ENCODE results near the gene SHISAL1.
"Not testable (repeated sequence)": the region's sequence is repeated elsewhere in the genome, so short reads cannot be mapped to it uniquely, and the experiment has no call there.

SHISAL1 gene

DNA sequence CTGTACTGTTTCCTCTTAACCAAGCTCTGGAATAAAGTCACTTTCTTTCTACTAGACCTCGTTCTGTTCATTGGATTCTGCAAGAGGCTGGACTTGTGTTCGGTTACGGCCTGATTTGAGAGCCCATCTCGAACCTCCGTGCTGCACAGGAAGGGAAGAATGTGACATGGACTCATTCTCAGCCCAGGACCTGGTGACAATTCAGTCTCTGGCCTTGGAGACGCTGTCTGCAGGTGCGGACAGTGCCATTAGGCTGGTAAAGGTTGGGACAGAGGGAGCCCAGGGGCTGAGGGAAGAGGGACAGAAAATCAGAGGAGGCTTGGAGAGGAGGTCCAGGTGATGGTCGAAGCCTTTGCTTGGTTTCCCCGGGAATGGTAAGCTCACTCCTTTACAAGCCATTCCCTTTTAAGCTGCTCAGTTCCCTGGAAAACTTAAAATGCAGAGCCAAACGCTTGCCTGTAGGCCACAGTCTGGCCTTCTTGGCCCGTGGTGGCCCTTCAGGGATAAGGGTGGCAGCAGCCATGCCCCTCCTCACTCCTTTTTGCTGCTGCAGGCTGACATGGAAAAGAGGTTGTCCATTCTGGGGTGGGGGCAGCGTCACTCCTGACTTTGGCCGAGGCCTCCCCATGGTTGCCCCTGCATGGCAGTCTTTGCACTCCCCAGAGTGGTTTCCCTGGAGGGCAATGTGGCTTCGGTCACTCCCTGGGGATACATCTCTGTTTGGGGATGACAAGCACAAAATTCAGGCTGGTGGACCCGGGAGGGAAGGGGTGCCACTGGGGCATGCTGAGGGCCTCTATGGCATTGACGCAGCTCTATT is 52.3 kb downstream of the SHISAL1 start:
- no peak for DNase-seq (ENCODE audit: low spot score)

DNA sequence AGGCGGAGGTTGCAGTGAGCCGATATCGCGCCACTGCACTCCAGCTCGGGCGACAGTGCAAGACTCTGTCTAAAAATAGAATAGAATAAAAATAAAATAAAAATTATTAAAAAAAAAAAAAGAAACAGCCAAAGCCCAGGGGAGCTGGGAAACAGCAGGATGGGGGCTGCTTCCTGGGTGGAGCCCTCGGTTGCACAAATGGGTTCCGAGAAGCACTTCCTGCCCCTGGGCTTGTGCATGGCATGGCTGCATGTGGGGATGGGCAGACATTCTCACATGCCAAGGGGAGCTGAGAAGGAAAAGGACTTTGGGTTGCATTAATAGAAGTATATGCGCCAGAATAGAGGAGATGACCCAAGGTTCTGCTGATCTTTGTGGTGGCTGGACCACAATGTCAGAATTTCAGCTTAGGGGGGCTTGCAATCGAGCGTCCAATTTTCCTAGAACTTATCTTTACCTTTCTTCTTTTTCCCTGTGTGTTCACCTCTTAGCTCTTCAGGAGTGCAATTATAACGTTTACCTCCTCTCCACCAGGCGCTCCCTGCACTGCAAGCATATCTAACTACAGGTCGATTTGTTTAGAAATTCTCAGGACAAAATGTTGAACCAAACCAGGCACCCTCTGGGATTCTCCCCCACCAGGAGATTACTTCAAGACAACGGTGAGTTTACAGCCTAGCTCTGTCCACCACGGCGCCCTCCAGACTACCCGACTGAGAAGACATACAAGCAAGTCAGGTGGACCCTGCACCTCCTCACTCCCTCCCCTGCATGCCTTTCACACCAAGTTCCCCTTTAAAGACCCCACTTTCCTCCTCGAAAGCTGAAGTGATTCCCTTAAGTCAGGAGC is 53.2 kb downstream of the SHISAL1 start:
- no peak for DNase-seq (ENCODE audit: low spot score)

DNA sequence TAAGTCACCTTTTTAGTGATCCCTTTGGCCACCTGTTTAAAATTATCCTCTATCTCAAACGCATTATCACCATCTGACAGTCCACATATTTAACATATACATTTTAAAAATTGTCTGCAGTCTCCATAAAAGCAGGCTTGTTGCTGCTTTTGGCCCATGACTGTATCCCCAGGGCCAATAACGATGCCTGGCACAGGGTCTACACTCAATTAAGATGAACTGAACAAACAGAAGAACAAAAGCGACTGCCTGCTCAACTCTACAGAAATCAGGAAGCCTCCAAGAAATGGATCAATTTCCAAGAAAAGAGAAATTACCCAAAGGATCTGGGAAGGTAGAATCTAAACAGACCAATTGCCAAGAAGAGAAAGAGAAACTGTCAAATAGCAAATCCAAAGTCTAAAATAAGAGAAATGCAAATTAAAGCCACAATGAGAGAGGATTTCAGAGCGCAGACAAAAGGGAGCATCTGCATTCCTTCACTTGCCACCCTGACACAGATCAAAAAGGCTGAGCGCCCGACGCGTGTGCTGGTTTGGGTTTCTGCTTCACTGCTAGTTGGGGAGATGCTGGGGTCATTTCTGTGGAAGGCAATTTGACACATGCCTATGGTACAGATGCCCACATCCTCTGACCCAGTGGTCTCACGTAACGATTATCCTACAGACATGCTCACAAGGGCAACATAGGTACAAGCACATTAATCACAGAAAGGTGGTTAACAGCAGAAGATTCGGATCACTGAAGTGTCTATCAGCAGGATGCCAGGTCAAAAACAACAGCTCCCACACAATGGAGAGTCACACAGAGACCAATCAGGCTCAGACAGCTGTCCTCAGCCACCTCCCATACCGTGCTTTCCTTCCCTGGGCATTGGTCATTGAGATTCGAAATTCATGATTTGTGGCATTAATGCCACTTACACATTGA is 55.9 kb downstream of the SHISAL1 start:
- DNase-seq (ENCODE audit: low spot score) = no peak

DNA sequence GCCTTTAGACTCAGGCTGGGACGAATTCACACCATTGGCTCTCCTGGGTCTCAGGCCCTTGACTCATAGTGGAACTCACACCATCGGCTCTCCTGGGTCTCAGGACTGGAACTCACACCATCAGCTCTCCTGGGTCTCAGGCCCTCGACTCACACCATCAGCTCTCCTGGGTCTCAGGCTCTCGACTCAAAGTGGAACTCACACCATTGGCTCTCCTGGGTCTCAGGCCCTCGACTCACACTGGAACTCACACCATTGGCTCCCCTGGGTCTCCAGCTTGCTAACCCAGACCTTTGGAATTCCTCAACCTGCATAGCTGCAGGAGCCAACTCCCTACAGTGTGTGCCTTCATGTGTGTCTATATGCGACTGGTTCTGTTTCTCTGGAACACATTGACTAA is 56.7 kb downstream of the SHISAL1 start:
- DNase-seq (ENCODE audit: low spot score) = no peak

DNA sequence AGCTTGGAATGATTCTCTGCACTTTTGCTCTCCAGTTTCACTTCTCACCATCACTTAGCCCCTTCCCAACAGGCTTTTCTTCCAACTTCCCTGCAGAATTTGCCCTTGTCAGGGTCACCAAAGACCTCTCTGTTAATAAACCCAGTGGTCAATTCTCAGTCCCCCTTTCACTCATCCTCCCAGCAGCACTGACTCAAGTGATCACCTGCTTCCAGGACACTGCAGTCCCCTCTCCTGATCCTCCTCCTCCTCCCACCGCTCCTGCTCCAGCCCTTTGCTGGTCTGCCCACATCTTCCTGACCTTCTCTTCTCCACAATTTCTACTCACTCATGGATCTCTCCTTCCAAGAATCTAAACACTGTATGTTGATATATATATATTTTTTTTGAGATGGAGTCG is 57.9 kb downstream of the SHISAL1 start:
- no peak for DNase-seq (ENCODE audit: low spot score)

DNA sequence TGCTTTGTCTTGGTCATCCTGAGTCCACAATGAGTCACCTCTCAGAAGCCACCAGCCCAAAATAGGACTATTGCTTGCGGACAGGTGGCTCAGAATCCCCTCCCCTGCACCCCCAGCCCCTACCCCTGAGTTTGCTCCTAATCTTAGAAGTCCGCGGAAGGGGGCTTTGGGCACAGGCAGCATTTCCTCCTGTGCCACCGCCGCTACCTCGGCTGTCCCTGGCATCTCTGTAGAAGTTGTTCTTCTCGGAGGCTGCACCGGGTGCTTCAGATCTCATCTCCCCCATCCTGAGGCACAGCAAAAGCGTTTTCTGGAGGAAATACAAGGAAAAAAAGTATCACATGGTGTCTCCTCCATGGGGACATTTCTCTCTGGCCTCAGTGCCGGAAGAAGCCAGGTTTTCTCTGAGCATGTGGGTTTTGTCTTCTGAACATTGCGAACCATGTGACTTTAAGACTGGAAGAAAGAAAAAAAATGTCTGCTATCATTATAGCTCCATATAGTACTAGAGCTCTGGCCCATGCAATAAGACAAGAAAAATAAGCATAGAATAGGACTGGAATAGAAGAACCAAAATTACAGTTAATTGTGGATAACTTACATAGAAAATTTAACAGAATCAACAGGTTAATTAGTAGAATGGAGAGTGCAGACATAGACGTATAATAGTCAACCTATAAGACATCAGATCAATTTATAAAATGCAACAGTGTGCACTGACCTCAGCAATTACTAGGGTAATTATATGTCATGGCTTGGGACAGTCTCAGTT is 63.2 kb downstream of the SHISAL1 start:
- DNase-seq (ENCODE audit: low spot score) = no peak

DNA sequence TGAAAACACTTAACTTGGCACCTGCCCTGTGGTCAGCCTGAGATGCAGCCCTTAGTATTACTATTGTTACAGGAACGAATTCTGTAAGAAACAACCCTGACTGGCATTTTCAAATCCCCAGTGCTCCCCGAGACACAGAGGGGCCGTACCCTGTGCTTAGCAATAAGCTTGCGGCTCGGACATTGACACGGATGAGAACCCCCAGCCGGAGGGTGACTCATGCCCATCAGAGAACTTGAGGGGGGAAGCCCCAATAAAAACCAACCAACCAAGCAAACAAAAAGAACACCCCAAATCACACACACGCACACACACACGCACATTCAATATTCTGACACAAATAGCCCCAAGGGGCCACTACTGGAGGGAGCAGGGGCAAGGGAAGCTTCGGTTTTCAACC is 63.8 kb downstream of the SHISAL1 start:
- no peak for DNase-seq (ENCODE audit: low spot score)

DNA sequence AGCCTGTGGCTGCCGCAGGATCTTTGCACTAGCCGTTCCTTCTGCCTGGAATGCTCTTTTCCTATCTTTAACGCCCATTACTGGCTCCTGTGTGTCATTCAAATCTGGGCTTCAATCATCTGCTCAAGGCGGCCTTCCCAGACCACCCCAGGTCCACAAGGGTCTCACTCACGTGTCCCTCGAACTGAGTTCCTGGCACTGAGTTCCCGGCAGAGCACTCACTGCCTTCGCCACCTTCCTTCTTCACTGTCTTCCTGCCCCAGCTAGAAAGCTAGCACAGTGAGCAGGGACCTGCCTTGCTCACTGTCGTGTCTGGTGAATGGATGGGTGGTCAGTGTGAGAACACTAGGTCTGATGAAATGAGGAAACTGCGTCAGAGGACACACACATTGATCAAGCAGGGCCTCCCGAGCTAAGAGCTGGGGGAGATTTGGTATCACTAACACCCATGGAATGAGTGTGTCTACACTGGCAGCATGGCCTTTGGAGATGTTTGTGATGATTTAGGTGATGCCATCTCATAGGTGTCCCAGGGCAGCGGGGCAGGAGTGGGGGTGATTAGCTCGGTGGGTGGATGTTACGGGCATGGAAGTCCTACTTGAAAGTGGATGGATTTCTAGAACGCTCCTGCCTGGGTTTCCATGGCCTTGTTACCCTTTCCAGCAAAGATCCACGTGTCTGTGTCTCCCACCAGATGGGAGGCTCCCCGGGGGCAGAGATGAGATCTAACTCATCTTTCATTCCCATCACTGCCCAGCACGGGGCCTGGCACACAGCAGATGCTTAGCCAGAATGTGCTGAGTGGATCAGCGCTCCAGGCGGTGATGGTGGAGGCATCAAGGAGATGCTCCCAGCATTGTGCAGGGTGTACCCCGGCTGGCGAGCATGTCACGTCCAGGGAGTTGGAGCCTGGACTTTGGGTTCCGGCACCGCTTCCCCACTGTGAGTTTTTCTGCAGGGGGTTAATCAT is 64.5 kb downstream of the SHISAL1 start:
- DNase-seq (ENCODE audit: low spot score) = no peak

DNA sequence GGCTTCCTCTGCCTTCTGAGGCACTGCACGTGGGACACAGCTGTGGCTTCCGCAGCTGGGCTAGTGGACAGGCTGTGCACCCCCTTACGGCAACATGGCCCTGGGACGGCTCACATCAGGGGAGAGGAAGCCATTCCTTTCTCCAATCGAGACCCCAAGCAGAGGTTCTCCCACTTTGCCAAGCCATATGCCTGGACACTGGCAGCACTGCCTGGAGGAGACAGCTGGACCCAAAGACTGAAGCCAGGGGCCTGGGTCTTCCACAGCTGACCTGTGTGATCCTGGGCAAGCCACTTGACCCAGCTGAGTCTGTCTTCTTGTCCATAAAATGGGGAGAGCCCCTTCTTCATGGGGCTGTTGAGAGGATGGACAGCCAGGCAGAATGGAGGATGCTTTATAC is 65.4 kb downstream of the SHISAL1 start:
- no peak for DNase-seq (ENCODE audit: low spot score)

DNA sequence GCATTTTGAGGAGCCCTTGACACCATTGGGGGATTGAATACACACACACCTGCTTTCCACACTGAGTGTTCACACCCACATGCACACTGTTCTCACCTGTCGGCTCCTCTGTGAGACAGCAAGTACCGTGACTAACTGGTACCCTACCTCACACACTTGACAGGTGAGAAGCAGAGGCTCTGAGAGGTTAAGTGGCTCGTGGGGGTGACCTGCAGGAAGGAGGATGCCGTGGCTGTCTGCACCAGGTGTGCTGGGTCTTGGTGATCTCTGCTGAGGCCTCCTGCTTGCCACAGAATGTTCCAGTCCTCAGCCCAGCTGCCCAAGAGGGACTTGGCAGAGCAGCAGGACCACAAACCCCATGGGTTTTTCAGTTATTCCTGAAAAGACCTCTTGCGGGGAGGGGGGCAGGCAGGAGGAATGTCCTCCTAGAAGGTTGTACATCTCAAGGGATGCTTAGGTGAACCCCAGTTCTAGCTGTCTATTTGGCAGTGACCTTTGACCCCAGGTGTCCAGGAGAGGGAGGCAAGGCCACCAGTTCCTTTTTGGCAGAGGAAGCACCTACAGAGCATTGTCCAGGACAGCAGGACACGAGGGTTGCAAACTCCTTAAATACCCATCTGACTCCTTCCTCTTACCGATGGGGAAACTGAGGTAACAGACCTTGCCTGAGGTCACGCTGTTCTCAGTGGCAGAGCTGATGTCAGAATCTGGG is 66.0 kb downstream of the SHISAL1 start:
- DNase-seq (ENCODE audit: low spot score) = no peak

DNA sequence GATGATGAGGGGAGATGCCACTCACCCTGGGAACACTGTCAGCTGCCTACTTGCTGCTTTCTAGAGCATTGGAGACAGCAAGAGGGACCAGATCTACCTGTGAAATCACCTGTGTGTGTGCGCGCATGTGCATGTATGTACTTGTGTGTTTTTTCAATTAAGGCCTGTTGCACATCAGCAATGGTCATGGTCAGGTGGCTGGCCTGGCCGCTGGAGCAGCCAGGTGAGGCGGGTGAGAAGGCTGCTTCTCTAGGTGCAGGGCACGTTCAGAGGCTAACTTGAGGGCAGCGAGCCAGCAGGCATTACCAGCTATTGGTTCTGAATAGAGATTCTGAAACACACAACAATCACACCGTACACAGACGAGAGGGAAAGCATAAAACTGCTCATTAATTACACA is 66.9 kb downstream of the SHISAL1 start:
- DNase-seq (ENCODE audit: low spot score) = no peak

DNA sequence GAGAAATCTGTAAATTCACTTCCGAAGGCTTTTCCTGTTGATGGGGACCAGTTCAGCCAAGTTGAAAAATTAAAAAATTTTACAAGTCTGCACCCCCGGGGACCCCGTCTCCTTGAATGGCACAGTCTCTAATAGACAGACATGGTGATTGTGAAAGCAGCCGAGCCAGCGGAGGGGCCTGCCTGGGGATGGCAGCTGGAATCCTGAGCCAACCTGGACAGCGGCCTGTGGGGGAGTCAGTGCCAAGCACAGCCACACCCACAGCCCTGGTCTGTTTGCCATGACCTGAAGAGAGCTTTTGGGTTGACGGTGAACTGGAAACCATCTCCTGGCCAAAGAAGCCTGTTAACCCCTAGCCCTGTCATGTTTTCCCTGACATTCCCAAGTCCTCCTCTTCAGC is 67.3 kb downstream of the SHISAL1 start:
- DNase-seq (ENCODE audit: low spot score) = no peak

DNA sequence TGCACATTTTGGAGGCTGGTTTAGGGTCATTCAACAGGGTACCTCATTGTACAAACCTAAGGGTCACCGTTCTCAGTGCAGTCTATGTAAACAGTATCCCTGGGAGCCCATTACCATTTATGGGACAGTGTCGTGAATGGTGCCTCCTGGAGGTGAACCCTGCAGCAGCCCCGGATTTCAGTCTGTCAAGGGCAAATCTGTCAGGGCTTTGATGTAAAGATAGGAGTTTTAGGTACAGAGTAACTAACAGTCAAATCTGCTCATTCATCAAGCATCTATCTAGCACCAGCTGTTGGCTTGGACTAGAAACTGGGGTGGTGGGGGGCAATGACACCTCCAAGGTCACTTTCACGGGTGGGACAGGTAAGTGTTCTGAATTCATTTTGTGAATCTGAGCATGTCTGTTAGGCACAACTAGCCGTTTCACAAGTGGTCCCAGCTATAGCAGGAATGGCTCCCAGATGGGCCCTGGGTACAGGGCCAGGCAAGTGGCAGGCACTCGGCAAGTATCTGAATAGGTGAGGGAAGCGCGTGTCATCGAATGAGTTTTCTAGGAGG is 68.4 kb downstream of the SHISAL1 start:
- no peak for DNase-seq (ENCODE audit: low spot score)

DNA sequence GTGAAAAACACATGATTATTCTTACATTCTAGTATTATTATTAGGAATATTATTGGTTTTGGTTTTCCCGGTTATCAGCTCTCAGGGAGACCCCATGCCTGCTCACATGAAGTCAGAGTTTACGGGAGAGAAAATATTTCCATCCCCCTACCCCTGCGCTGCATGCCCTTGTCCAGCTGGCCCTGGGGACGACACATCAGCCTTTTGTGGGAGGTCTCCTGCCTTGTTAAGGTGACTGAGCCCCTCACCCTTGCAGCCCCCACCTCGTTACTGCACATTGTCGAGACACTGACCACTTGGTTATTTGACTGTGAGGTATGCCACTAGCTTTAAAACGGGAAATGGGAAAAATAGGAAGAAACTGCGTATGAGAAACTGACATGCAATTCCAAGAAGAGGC is 69.0 kb downstream of the SHISAL1 start:
- no peak for DNase-seq (ENCODE audit: low spot score)

DNA sequence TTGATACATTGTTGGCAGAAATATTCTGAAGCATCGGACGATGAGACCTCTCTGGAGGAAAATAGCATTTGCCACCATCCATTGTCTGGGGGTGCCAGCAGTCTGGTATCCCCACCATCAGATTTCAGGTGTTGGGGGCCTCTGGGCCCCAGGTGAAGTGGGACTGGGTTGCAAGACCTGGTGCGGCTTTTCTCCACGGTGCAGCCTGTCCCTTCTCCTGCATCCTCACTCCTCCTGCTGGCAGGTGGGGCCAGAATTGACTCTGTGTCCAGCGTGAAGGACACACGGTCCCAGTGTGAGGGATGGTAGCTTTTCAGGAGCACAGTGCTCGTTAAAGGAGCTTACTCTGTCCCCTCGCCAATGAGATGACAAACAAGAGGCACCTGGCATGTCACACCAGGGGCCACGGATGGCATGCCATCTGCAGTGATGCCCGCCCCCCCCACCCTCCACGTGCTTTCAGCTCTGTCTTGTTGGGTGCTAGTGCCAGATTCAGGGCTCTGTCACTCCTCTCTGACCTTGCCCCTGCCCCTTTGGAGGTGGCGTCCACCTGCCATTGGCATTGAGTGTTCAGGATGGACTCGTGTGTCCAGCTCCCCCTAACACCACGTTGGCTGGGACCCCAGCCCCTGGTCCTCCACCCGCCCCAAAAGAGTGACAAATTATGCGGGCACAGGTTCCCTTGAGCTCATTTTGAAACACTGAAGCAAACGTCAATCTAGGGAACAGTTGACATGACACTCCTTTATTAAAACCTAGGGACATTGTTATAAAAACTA is 69.6 kb downstream of the SHISAL1 start:
- DNase-seq (ENCODE audit: low spot score) = no peak

DNA sequence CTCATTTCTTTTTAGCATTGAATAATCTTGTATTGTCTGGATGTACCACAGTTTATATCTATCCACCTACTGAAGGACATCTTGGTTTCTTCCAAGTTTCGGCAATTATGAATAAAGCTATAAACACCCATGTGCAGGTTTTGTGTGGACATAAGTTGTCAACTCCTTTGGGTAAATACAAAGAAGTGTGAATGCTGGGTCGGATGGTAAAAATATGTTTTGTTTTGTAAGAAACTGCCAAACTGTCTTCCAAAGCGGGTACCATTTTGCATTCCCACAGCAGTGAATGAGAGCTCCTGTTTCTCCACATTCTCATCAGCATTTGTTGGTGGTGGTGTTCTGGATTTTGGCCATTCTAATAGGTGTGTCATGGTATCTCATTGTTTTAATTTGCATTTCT is 71.6 kb downstream of the SHISAL1 start:
- DNase-seq (ENCODE audit: low spot score) = not testable (repeated sequence)

DNA sequence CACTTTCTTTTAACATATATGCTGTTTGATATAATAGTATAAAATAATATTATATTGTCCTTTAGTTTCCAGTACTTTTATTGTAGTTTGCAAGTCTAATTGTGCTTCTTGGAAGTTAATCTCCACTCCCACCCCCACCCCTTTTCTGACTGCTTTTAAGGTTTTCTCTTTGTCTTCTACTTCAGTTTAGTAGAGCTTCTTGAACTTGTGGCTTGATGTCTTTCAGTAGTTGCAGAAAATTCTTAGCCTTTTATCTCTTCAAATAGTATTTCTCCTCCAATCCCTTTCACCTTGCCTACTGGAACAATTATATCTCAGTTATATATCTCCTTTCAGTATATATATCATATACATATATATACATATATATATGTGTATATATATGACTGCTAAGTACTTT is 75.5 kb downstream of the SHISAL1 start:
- DNase-seq (ENCODE audit: low spot score) = no peak

DNA sequence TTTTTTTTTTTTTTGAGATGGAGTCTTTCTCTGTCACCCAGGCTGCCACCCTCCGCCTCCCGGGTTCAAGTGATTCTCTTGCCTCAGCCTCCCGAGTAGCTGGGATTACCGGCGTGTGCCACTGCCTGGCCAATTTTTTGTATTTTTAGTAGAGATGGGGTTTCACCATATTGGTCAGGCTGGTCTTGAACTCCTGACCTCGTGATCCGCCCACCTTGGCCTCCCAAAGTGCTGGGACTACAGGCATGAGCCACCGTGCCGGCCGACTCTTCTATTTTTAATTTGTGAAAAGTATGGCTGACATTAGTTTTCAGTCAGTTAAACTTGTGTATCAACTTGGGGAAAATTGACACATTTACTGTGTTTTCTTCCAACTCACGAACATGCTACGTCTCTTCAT is 78.4 kb downstream of the SHISAL1 start:
- DNase-seq (ENCODE audit: low spot score) = not testable (repeated sequence)

DNA sequence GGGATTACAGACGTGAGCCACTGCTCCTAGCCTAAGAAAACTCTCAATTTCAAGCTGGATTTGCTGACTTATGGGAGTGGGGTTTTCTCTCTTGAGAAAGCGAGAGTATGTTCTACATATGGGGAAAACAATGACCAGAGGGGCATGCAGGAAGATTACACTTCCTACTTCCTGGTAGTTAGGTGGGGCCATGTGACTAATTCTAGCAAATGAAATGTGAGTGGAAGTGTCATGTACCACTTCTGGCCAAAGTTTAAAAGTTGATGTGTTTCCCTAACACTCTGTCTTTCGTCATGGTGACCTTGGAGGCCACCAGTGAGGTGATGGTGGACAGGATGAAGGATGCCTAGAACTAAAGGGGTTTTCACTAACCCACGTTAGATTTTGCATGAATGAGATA is 81.5 kb downstream of the SHISAL1 start:
- DNase-seq (ENCODE audit: low spot score) = no peak
